ENCODE data around the gene LAMA2. TPM values are rescaled to one million over a fixed set of nuclear protein-coding genes. Genes with fewer than 3 reads are reported as not detected.

LAMA2 gene
- total and polyA plus RNA-seq, 2 of the 8 experiments (the other 6 are each of a cell fraction or from before 2014, with no cell fraction given) = 1.3 to 3.8 TPM

DNA sequence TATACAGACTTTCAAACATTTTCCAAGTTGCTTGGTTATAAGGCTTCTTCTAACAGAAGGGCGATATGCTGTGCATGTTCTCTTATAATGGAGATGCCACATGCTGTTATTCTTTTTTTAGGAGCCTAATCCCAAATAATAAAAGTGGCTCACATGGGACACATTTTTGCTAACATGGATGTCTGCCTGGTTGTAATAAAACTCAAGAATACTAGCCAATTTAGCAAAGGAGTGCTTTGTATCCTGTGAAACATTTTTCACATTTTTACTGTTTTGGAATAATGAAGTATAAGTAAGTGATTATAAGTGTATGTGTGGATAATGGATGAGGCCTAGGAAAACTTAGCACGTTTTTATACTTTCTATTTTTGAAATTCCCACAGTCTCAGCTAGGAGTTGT is 312.2 kb downstream of the LAMA2 start (continued):
- TF ChIP-seq, protein P1, sequence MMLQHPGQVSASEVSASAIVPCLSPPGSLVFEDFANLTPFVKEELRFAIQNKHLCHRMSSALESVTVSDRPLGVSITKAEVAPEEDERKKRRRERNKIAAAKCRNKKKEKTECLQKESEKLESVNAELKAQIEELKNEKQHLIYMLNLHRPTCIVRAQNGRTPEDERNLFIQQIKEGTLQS (IDR thresholded peaks at IDR 0.05; ENCODE audit: insufficient read depth, low read depth, low read length) = no peak
